Activated CD8-positive, alpha-beta memory T cell treated with anti-CD3 and anti-CD28 coated beads, Interleukin-2, amount 50 U/mL, for 1 hour (primary cell): ENCODE data around the gene MAST2.
"Not testable (repeated sequence)": the region's sequence is repeated elsewhere in the genome, so short reads cannot be mapped to it uniquely, and the experiment has no call there.

Source experiments
- DNase-seq: peaks from one replicate; pipeline ENCODE4 v3.0.0-alpha.2; 2020; ENCODE audit errors: extremely low read depth

MAST2 gene

DNA sequence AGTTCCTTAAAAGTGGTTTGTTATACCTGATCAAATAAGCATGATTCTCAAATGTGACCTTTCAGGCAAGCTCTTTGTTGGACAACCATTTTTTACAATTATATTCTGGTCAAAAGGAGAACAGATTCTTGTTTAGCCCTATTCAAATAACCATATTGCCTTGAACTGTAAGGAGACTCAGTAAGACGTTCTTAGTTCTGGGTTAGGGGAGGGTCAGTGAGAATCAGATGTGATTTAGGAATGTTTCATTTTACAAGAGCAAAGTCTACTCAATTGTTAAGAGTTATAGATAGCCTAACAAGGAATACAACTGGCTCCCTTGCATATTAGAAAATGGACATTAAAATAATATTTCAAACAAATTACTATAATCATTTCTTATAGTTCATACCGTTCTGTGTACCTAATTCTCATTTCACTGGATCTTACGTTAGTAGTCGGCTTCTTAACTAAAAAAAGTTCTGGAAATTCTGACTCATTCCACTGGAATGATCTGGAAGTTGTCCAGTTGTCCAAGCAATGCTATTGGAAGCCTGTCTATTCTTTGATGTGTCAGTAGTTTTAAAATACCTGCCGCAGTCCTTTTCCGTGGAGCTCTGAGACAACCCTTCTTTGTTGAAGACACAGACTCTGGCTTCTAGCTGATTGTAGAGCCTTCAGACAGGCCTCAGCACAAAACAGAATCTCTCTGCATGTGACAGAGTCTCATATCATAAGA, 88.8 kb downstream of the MAST2 start:
- no peak for DNase-seq

DNA sequence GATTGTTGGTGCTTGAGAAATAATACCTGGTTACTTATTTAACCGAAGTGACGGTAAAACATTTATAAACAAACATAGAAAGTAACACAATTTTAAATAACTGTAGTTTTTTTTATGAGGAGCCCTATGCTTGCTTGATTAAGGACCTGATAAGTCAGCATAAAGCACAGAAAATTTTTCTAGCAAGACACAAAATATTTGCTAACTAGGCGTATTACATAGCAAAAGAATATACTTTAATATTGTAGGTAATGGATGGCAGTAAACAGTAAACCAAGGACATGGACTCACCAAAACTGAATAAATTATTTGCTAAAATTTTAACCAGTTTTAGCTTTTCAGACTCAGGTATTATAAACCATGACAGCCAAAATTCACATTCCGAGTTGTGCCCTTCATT, 90.9 kb downstream of the MAST2 start:
- DNase-seq, result no peak

- no peak for DNase-seq
Measured at GRCh38 chr1:45894921-45895320, 91.5 kb downstream of the MAST2 start.

GRCh38 chr1:45895406-45895805, 92.0 kb downstream of the MAST2 start:
- DNase-seq, result no peak

DNA sequence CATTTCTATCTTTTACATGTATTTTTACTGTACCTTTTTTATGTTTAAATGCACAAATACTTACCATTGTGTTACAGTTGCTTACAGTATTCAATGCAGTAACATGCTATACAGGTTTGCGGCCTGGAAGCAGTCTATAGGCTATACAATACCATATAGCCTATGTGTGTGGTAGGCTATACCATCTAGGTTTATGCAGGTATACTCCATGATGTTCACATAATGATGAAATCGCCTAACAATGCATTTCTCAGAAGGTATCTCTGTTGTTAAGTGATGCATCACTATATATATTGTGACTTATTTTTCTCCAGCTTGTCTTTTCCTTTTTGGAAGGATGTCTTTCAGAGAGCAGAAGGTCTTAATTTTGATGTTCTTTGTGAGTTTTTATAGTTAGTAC, 103.5 kb downstream of the MAST2 start:
- DNase-seq, result no peak

- DNase-seq, result no peak
Measured at GRCh38 chr1:45908611-45909140, 105.3 kb downstream of the MAST2 start.

- no peak for DNase-seq
Measured at GRCh38 chr1:45911634-45912033, 108.2 kb downstream of the MAST2 start.

GRCh38 chr1:45913183-45913683, 109.8 kb downstream of the MAST2 start:
- no peak for DNase-seq

DNA sequence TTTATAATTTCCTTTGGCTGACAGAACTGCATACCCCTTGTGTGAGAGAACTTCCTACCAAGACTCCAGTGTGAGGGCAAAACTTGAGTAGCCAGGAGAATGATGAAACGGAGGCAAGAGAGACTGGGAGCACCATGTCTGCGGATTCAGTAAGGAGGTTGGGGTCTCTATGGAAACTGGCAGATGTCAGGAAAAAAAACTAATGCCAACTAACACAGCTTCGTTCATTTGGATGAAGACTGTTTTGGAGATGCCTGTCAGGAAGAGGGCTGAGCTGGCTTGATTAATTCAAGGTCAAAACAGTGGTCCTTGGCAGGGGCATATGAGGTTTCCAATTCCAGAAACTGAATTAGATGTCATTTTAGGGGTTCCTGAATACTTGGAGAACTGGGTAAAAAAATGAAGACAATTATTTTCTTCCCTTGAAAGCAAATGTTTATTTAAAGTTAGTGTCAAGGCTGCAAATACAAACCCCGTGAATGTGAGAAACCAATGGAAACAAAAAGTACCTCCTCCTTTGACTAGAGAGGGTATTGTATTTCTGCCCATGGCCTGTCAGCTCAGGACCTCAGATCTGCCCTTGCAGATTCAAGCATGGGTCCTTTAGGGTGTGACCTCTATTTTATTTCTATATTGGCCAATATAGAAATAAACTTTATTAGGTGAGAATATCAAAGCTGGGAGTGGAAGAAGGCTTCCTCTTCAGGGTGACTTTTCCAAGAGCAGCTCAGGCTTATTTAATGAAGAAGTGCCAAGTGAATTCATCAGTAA, 110.5 kb downstream of the MAST2 start:
- no peak for DNase-seq

- no peak for DNase-seq
Measured at GRCh38 chr1:45914836-45915235, 111.4 kb downstream of the MAST2 start.

- no peak for DNase-seq
Measured at GRCh38 chr1:45922374-45922773, 119.0 kb downstream of the MAST2 start.

GRCh38 chr1:45922813-45923212, 119.4 kb downstream of the MAST2 start:
- DNase-seq, result no peak

DNA sequence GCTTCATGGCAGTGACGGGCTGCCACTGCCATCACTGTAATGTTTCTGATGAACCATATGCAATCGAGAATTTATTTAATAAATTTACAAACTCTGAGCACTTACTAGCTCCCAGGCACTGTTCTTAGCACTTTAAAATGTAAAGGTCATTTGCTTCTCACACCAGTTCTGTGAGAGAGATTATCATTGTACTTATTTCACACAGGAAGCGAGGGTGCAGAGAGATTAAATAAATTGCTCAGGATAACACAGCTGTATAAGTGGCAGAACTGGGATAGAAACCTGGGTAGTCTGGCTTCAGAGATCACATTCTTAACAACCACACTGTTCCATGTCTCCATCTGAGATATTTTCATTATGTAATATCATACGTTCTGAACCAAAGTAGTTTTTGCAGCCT, 119.9 kb downstream of the MAST2 start:
- no peak for DNase-seq

DNA sequence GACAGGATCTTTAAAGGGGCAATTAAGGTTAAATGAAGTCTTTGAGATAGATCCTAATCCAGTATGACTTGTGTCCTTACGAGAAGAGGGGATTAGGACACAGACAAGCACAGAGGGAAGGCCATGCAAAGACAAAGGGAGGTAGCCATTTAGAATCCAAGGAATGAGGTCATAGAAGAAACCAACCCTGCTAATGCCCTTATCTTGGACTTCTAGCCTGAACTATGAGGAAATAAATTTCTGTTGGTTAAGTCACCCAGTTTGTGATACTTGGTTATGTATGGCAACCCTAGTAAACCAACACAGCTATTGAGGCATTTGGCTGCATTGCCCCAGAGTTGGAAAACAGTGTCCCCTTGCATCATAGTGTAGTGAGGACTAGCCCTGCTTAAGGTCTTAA, 121.3 kb downstream of the MAST2 start:
- no peak for DNase-seq

- DNase-seq, result no peak
Measured at GRCh38 chr1:45925728-45926287, 122.4 kb downstream of the MAST2 start.

- no peak for DNase-seq
Measured at GRCh38 chr1:45926330-45926729, 122.9 kb downstream of the MAST2 start.

DNA sequence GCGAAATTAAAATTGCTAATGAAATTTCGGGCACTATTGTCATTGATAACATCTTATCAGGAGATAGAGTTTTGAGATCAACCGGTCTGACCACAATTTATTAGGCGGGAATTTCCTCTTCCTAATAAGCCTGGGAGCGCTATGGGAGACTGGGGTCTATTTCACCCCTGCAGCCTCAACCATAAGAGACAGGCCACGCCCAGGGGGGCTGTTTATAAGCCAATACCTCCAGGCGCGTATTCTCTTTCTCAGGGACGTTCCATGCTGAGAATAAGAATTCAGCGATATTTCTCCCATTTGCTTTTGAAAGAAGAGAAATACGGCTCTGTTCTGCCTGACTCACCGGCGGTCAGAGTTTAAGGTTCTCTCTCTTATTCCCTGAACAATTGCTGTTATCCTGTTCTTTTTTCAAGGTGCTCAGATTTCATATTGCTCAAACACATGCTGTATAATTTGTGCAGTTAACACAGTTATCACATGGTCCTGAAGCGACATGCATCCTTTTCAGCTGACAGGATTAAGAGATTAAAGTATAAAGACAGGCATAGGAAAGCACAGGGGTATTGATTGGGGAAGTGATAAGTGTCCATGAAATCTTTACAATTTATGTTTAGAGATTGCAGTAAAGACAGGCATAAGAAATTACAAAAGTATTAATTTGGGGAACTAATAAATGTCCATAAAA, 124.0 kb downstream of the MAST2 start:
- DNase-seq, result not testable (repeated sequence)

DNA sequence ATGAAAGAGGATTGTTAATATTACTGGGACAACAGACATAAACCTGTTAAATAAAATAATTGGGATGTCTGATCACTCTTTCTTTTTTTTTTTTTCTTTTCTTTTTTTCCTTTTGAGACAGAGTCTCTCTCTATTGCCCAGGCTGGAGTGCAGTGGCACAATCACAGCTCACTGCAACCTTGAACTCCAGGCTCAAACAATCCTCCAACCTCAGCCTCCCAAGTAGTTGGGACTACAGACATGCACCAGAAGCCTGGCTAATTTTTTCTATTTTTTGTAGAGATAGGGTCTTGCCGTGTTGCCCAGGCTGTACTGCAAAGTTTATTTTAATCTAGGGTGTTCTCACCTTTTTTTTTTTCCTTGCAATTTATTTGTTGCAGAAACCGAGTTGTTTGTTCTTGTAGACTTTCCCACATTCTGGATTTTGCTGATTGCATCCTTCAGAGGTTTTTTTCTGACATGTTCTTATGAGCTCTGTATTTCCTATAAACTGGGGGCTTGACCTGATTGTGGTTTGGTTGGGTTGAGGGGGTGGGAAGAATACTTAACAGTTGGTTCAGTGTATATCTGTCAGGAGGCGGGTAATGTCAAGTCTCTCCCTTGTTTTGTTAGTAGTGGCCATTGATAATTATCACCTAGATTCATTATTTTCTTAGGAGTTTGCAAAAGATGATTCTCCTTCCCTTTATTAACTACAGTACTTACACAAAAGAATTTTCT, 125.2 kb downstream of the MAST2 start:
- no peak for DNase-seq

DNA sequence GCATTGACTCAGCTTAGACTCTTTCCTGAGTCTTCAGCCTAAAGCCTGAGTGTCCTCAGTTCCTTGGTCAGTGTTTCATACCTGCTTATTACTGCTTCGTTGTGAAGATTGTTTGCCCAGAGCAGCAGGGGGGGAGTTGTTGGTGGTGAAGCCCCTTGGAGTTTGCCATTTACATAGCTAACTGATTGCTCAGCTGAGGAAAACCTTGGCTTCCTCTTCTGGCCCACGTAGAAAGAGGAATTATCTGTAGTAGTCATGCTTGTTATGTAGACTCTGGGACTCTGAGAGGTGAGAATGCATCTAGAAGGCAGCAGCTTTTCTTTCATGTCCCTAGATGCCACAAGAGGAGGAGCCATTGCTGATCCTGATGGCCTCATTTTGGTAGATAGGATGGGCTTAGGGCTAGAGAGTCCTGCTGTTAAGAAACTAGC, 125.9 kb downstream of the MAST2 start:
- no peak for DNase-seq

GRCh38 chr1:45930258-45931150, 127.1 kb downstream of the MAST2 start:
- DNase-seq, result no peak
